Measurements from ENCODE around the gene RHOH.

Gene RHOH

GRCh38 chr4:40224432-40224831, 27.6 kb downstream of the RHOH start:
- no peak overlapping the region for H3K4me3 ChIP-seq (ENCODE audit: low read depth, low read length)
- DNase-seq (ENCODE audit: low read depth): no peak
- TF ChIP-seq CTCF (IDR thresholded peaks at IDR 0.05; ENCODE audit: control insufficient read depth, extremely low read depth, insufficient read depth): no peak

GRCh38 chr4:40225497-40225896, 28.7 kb downstream of the RHOH start:
- no peak for TF ChIP-seq CTCF (IDR thresholded peaks at IDR 0.05; ENCODE audit: control insufficient read depth, extremely low read depth, insufficient read depth)
- DNase-seq (ENCODE audit: low read depth): no peak
- H3K4me3 ChIP-seq (ENCODE audit: low read depth, low read length): no peak overlapping the region

GRCh38 chr4:40227284-40227683, 30.5 kb downstream of the RHOH start:
- DNase-seq (ENCODE audit: low read depth): no peak
- TF ChIP-seq CTCF (IDR thresholded peaks at IDR 0.05; ENCODE audit: control insufficient read depth, extremely low read depth, insufficient read depth): no peak
- no peak overlapping the region for H3K4me3 ChIP-seq (ENCODE audit: low read depth, low read length)

GRCh38 chr4:40228497-40229365, 31.9 kb downstream of the RHOH start:
- DNase-seq (ENCODE audit: low read depth): no peak
- H3K4me3 ChIP-seq (ENCODE audit: low read depth, low read length): no peak overlapping the region
- 0 out of 2 replicates have a peak, but pooled peaks have one; percentile 11 for TF ChIP-seq CTCF (IDR thresholded peaks at IDR 0.05; ENCODE audit: control insufficient read depth, extremely low read depth, insufficient read depth)

GRCh38 chr4:40231316-40231863, 34.6 kb downstream of the RHOH start:
- no peak overlapping the region for H3K4me3 ChIP-seq (ENCODE audit: low read depth, low read length)
- no peak for TF ChIP-seq CTCF (IDR thresholded peaks at IDR 0.05; ENCODE audit: control insufficient read depth, extremely low read depth, insufficient read depth)
- DNase-seq (ENCODE audit: low read depth): no peak

GRCh38 chr4:40232610-40233009, 35.8 kb downstream of the RHOH start:
- no peak for DNase-seq (ENCODE audit: low read depth)
- H3K4me3 ChIP-seq (ENCODE audit: low read depth, low read length): no peak overlapping the region
- TF ChIP-seq CTCF (IDR thresholded peaks at IDR 0.05; ENCODE audit: control insufficient read depth, extremely low read depth, insufficient read depth): no peak
